K562 (cell line): ENCODE measurements around the gene ABCA4. TPM values are rescaled to one million over a fixed set of nuclear protein-coding genes. Genes with fewer than 3 reads are reported as not detected.

Experiments used
- BHLHE40 ChIP-seq: IDR thresholded peaks from 2 replicates; pipeline ENCODE4 v1.6.1; 2011; ENCODE audit warnings: low read length, improper control_type of control experiment
- E2F5 ChIP-seq: sonication (generic); formaldehyde crosslinking; IDR thresholded peaks from 2 replicates; pipeline ENCODE4 v1.8.0; 2022; ENCODE audit warnings: mild to moderate bottlenecking, missing genetic modification reagents
- GATAD2A ChIP-seq: fragments of 450-650 bp; IDR thresholded peaks from 2 replicates; pipeline ENCODE4 v1.6.1; 2017
- HDAC8 ChIP-seq: fragments of 450-650 bp; IDR thresholded peaks from 2 replicates; pipeline ENCODE4 v1.6.1; 2016; ENCODE audit warnings: mild to moderate bottlenecking, missing genetic modification characterization, moderate library complexity, missing compliant biosample characterization
- KDM2B ChIP-seq: fragments of 250-450 bp; sonication (Bioruptor Pico); IDR thresholded peaks from 2 replicates; pipeline ENCODE4 v1.8.0; 2021; ENCODE audit warnings: mild to moderate bottlenecking, moderate library complexity
- NFYB ChIP-seq: IDR thresholded peaks from 2 replicates; pipeline ENCODE4 v1.6.1; 2011; ENCODE audit warnings: mild to moderate bottlenecking, moderate library complexity; ENCODE audit not compliant: insufficient read length; ENCODE audit errors: extremely low read depth
- POLR2A ChIP-seq: fragments of 450-650 bp; conservative IDR thresholded peaks from 2 replicates; pipeline ENCODE4 v1.6.1; 2016
- REST ChIP-seq, 2 experiments: fragments of 450-650 bp; formaldehyde crosslinking in 1 of 2; IDR thresholded peaks; 2 replicates each; pipeline versions ENCODE4 v1.4.0 to v1.6.1; 2014 to 2020; ENCODE audit warnings: mild to moderate bottlenecking in 2 of 2, borderline replicate concordance in 1 of 2, low read depth in 1 of 2
- SP2 ChIP-seq: IDR thresholded peaks from 2 replicates; pipeline ENCODE4 v1.6.1; 2011; ENCODE audit warnings: mild to moderate bottlenecking, low read depth, low read length, moderate library complexity; ENCODE audit not compliant: poor library complexity, severe bottlenecking; ENCODE audit errors: extremely low read depth
- SRSF9 ChIP-seq: fragments of 200-400 bp; formaldehyde crosslinking; IDR thresholded peaks from 2 replicates; pipeline ENCODE4 v1.6.1; 2017; ENCODE audit warnings: low read depth, low read length, borderline replicate concordance
- U2AF1 ChIP-seq: fragments of 200-400 bp; formaldehyde crosslinking; optimal IDR thresholded peaks from 2 replicates; pipeline ENCODE3; 2017; ENCODE audit warnings: mild to moderate bottlenecking, low read depth, low read length, moderate library complexity
- ZNF165 ChIP-seq: fragments of 250-450 bp; sonication (Bioruptor Pico); IDR thresholded peaks from 2 replicates; pipeline ENCODE4 v1.4.0; 2020; ENCODE audit warnings: borderline replicate concordance
- ZNF24 ChIP-seq: fragments of 450-650 bp; IDR thresholded peaks from 2 replicates; pipeline ENCODE4 v1.6.1; 2016
- ZNF77 ChIP-seq: fragments of 250-450 bp; sonication (Bioruptor Pico); IDR thresholded peaks from 2 replicates; pipeline ENCODE4 v1.5.0; 2020
- polyA plus RNA-seq, 8 experiments: library from polyadenylated mRNA; depleted of rRNA in 4 of 8; stranded (reverse) in 5 of 8; unstranded in 3 of 8; fragments of >200 nt; fragmentation: Nextera tagmentation in 2 of 8; fragmentation: Illumina TruSeq in 1 of 8; extraction: Ambion mirVana in 2 of 8; extraction: Trizol in 1 of 8; gene quantifications; 2 replicates each; pipeline versions ENCODE4 v1.2.1 to v1.2.3, GENCODE V29; 2011 to 2014; ENCODE audit warnings: inconsistent platforms in 1 of 8, missing spikeins in 1 of 8
- total RNA-seq, 7 experiments: library from RNA; depleted of rRNA in 6 of 7; stranded (reverse); fragments of >200 nt in 6 of 7; fragmentation: Illumina TruSeq in 2 of 7; extraction: Trizol in 2 of 7; gene quantifications; 2 replicates each; pipeline versions ENCODE4 v1.2.1 to v1.2.3, GENCODE V29; 2011 to 2021; ENCODE audit warnings: low replicate concordance in 1 of 7

Gene ABCA4
- total and polyA plus RNA-seq, 9 of the 15 experiments (the other 6 are each of a cell fraction or from before 2014, with no cell fraction given), result 0.01 to 0.04 TPM; not detected in 7

GRCh38 chr1:94014635-94015488 lies 106.1 kb downstream of the ABCA4 start (continued):
- TF ChIP-seq REST (IDR thresholded peaks at IDR 0.05; ENCODE audit: borderline replicate concordance) (no peak), REST (CRISPR knock-in tag; IDR thresholded peaks at IDR 0.05; ENCODE audit: low read depth) (no peak), ZNF77 (CRISPR knock-in tag) (no peak), BHLHE40 (no peak), HDAC8 (tag) (0 out of 2 replicates have a peak, but pooled peaks have one; percentile 75), POLR2A (no peak), E2F5 (no peak), SRSF9 (no peak), KDM2B (CRISPR knock-in tag) (no peak), U2AF1 (no peak), GATAD2A (no peak), SP2 (no peak), ZNF24 (no peak), NFYB (no peak), ZNF165 (CRISPR knock-in tag) (peak; percentile 41; the same call in 1 of the 2 replicates)
